Lower leg skin (tissue), 4 donors: Measurements from ENCODE around the gene STK11IP. TPM values are rescaled to one million over a fixed set of nuclear protein-coding genes. Genes with fewer than 3 reads are reported as not detected.

ENCODE experiments used
- DNase-seq, 2 donors: peaks; one replicate each; pipeline ENCODE4 v3.0.0-alpha.2; 2019; ENCODE audit warnings: low spot score in 2 of 2
- H3K4me3 ChIP-seq: fragments of 200-600 bp; sonication (generic); 2 replicates; pipeline ENCODE4 v1.5.1; 2017; ENCODE audit warnings: mild to moderate bottlenecking, low read depth; ENCODE audit not compliant: poor library complexity, severe bottlenecking
- CTCF ChIP-seq, 3 donors: fragments of 450-650 bp; IDR thresholded peaks; one replicate each; pipeline ENCODE4 v1.5.1; 2016; ENCODE audit warnings: antibody characterized with exemption in 3 of 3, mild to moderate bottlenecking in 3 of 3, moderate library complexity in 2 of 3
- POLR2A ChIP-seq, 2 donors: fragments of 450-650 bp; IDR thresholded peaks; one replicate each; pipeline ENCODE4 v1.6.1; 2016 to 2017; ENCODE audit warnings: antibody characterized with exemption in 2 of 2, mild to moderate bottlenecking in 1 of 2, moderate library complexity in 1 of 2
- WGBS, 2 donors: methylation state at CpG; one replicate each; pipeline ENCODE4 v1.1.5; 2018; 5-methylcytosine and 5-hydroxymethylcytosine counted together
- intact Hi-C: fragments of 100-400 bp; cut with DNase I; formaldehyde crosslinking; loops from one replicate; pipeline ENCODE4 v1.15.0; 2023; ENCODE audit warnings: low total_unique reads
- total RNA-seq, 4 donors: library from RNA; depleted of rRNA; stranded (reverse); fragments of >200 nt; gene quantifications; one replicate each; pipeline ENCODE4 v1.1.0, GENCODE V29; 2016

Gene STK11IP
- total RNA-seq, 4 donors from 2014 or later: 13.3 to 37.8 (median 18.9) TPM

DNA sequence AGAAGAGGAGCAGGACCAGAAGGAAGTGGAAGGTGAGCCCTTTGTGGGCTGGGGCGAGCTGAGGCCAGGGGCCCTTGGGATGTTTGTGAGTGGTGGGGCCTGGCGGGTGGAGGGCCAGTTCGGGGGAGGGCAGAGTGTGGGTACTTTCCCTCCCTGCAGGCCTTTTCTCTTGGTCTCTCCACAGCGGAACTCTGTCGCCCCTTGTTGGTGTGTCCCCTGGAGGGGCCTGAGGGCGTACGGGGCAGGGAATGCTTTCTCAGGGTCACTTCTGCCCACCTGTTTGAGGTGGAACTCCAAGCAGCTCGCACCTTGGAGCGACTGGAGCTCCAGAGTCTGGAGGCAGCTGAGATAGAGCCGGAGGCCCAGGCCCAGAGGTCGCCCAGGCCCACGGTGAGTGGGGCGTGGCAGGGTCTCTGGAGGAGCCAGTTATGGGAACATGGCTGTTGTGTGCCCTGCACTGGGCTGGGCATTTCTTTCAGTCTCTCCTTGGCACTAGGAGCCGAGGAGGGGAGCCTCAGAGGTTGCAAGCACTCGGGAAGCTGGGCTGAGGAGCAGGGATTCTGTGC lies 10.8 kb downstream of the STK11IP start:
- no peak for DNase-seq
- TF ChIP-seq POLR2A (IDR thresholded peaks at IDR 0.05) (no peak), CTCF (IDR thresholded peaks at IDR 0.05) (no peak)
- intact Hi-C loops: no loop called here
- 85% methylated on average over 10 to 11 of the region's 15 CpGs for WGBS, 2 donors
- no peak overlapping the region for H3K4me3 ChIP-seq

DNA sequence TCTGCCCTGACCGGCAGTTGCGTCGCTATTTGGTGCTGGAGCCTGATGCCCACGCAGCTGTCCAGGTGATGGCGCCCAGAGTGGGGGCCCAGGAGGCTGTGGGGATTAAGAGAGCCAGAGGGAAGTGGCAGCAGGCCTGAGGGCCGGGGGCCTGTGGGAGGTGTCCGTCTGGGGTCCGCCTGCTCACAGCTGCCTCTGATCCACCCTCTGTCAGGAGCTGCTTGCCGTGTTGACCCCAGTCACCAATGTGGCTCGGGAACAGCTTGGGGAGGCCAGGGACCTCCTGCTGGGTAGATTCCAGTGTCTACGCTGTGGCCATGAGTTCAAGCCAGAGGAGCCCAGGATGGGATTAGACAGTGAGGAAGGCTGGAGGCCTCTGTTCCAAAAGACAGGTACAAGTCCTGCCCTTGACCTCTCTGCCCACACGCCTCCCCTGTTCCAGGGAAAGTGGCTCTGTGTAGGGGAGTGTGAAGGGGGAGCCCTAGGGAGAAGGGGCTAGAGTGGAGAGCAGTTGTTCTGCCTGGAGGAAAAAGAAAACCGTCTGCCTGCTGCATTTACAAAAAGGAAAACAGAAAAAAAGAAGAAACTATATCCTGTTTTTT lies 11.6 kb downstream of the STK11IP start:
- WGBS, 2 donors: 81 to 88% methylated on average over 12 to 13 of the region's 13 CpGs
- no peak overlapping the region for H3K4me3 ChIP-seq
- no peak for DNase-seq
- TF ChIP-seq CTCF (IDR thresholded peaks at IDR 0.05) (no peak), POLR2A (IDR thresholded peaks at IDR 0.05) (no peak)
- intact Hi-C loops: no loop called here

DNA sequence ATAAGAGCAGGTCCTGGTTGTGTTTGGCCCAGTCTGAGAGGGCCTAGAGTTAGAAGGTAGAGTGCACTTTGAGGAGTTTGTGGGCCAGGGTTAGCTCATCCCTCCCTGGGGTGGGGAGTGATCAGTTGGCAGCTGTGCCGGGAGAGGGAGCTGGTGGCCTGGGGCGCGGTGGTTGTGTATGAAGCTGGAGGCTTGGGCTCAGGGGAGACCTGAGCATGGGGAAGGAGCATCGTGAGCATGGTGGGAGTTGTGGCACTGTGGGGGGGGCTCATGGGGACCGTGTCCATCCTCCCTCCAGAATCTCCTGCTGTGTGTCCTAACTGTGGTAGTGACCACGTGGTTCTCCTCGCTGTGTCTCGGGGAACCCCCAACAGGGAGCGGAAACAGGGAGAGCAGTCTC lies 13.6 kb downstream of the STK11IP start:
- no peak overlapping the region for H3K4me3 ChIP-seq
- intact Hi-C loops: no loop called here
- DNase-seq: no peak
- TF ChIP-seq CTCF (IDR thresholded peaks at IDR 0.05) (no peak), POLR2A (IDR thresholded peaks at IDR 0.05) (no peak)
- WGBS, 2 donors: 91% methylated on average over 9 of the region's 9 CpGs

- H3K4me3 ChIP-seq: no peak overlapping the region
- intact Hi-C loops: no loop called here
- TF ChIP-seq CTCF (IDR thresholded peaks at IDR 0.05) (no peak), POLR2A (IDR thresholded peaks at IDR 0.05) (no peak)
- WGBS, 2 donors: 79 to 82% methylated on average over 11 to 12 of the region's 12 CpGs
- no peak for DNase-seq
Observed at GRCh38 chr2:219611866-219612576, 14.4 kb downstream of the STK11IP start.

- 88 to 93% methylated on average over 14 to 15 of the region's 15 CpGs for WGBS, 2 donors
- TF ChIP-seq CTCF (IDR thresholded peaks at IDR 0.05) (no peak), POLR2A (IDR thresholded peaks at IDR 0.05) (no peak)
- no peak overlapping the region for H3K4me3 ChIP-seq
- DNase-seq: no peak
- intact Hi-C loops: no loop called here
Observed at GRCh38 chr2:219612577-219613286, 15.1 kb downstream of the STK11IP start.
